Mesothelial cell of epicardium (in vitro differentiated cells): ENCODE measurements around the gene EVA1B. TPM values are rescaled to one million over a fixed set of nuclear protein-coding genes. Genes with fewer than 3 reads are reported as not detected.

Experiments used
- DNase-seq, 2 experiments: peaks; one replicate each; pipeline ENCODE4 v3.0.0; 2021; ENCODE audit warnings: low spot score in 2 of 2; ENCODE audit not compliant: unreplicated experiment in 2 of 2
- H3K27ac Mint-ChIP-seq: 2 replicates; pipeline ENCODE4 v1.8.0; 2021; ENCODE audit warnings: mixed read lengths
- H3K27me3 Mint-ChIP-seq: 2 replicates; pipeline ENCODE4 v1.8.0; 2021; ENCODE audit warnings: low read depth, mixed read lengths
- H3K36me3 Mint-ChIP-seq: 2 replicates; pipeline ENCODE4 v1.8.0; 2021; ENCODE audit warnings: mixed read lengths
- H3K4me1 Mint-ChIP-seq: 2 replicates; pipeline ENCODE4 v1.8.0; 2021; ENCODE audit warnings: mixed read lengths
- H3K4me3 Mint-ChIP-seq: 2 replicates; pipeline ENCODE4 v1.8.0; 2021; ENCODE audit warnings: mild to moderate bottlenecking, moderate library complexity, mixed read lengths
- H3K9me3 Mint-ChIP-seq: 2 replicates; pipeline ENCODE4 v1.8.0; 2021; ENCODE audit warnings: mixed read lengths
- total RNA-seq: library from RNA; stranded (reverse); gene quantifications from 3 replicates; pipeline ENCODE4 v1.2.1, GENCODE V29; 2021
- TF ChIP-seq, protein P1 (sequence below): fragments of 200-600 bp; sonication (generic); IDR thresholded peaks from one replicate; pipeline ENCODE4 v1.5.0; 2021; ENCODE audit warnings: antibody characterized with exemption; ENCODE audit not compliant: unreplicated experiment

Gene EVA1B
- total RNA-seq, 1 donor from 2014 or later = 80.4 TPM

DNA sequence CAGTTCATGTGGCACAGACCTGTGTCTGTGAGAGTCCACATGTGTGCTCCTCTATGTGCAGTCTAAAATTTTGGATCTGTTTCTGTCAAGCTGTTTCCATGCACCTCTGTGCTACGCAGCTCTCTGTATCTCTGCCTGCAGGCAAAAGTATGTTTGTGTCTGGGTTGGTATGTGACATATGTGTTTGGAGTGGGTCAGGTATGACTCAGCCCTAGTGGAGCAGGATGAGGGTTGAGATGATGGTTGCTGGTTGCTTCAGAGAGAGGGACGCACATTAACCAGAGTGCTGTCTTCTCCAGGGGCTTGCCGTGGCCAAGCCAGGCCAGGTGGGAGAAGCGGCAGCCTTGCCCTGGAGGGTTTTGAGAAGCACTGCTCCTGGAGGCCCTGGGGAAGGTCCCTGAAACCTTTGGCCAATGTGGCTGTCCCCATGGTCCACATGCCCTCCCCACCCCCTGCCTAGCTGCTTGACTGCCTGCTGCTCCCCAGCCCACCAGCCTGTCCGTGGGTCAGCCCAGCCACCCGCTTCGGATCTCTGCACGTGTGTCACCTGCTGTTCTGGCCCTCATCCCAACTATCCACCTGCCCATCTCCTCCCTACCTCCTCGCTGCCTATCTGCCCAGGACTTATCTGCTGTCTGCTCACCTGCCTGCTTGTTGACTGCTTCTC is 4.1 kb upstream of the EVA1B start:
- H3K27me3 Mint-ChIP-seq = peaks cover 11% of the 10 kb centered on the region

DNA sequence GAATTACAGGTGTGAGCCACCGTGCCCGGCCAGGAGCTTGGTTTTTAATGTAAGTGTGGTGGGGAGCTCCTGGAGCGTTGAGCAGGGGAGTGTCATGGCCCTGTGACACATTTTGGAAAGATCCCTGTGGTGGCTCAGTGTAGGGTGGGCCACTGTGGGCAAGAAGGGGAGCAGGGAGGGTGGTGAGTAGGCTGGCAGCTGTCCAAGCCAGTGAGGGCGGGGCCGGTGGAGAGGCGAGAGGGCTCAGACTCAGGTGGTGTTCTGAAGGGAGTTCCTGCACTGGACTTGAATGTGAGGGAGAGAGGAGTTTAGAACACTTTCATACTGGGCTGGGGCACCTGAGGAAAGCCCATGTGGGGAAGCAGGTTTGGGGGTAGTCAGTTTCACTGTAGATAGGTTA is 3.1 kb upstream of the EVA1B start:
- H3K4me3 Mint-ChIP-seq = no peak overlapping the region
- peak overlapping the region; percentile 66 for H3K27ac Mint-ChIP-seq
- H3K27me3 Mint-ChIP-seq = peaks cover 7% of the 10 kb centered on the region
- no peaks in the 10 kb centered on the region for H3K9me3 Mint-ChIP-seq
- H3K4me1 Mint-ChIP-seq = peaks cover 55% of the 10 kb centered on the region
- H3K36me3 Mint-ChIP-seq = no peaks in the 10 kb centered on the region
- TF ChIP-seq, protein P1, sequence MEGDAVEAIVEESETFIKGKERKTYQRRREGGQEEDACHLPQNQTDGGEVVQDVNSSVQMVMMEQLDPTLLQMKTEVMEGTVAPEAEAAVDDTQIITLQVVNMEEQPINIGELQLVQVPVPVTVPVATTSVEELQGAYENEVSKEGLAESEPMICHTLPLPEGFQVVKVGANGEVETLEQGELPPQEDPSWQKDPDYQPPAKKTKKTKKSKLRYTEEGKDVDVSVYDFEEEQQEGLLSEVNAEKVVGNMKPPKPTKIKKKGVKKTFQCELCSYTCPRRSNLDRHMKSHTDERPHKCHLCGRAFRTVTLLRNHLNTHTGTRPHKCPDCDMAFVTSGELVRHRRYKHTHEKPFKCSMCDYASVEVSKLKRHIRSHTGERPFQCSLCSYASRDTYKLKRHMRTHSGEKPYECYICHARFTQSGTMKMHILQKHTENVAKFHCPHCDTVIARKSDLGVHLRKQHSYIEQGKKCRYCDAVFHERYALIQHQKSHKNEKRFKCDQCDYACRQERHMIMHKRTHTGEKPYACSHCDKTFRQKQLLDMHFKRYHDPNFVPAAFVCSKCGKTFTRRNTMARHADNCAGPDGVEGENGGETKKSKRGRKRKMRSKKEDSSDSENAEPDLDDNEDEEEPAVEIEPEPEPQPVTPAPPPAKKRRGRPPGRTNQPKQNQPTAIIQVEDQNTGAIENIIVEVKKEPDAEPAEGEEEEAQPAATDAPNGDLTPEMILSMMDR = no peak
- no peak for DNase-seq

More for the DNA sequence above, 4.1 kb upstream of the EVA1B start:
- H3K36me3 Mint-ChIP-seq = no peaks in the 10 kb centered on the region
- no peak overlapping the region for H3K4me3 Mint-ChIP-seq
- DNase-seq = no peak
- TF ChIP-seq, protein P1 = no peak
- peak overlapping the region; percentile 70 for H3K27ac Mint-ChIP-seq
- H3K9me3 Mint-ChIP-seq = no peaks in the 10 kb centered on the region
- peaks cover 51% of the 10 kb centered on the region for H3K4me1 Mint-ChIP-seq

DNA sequence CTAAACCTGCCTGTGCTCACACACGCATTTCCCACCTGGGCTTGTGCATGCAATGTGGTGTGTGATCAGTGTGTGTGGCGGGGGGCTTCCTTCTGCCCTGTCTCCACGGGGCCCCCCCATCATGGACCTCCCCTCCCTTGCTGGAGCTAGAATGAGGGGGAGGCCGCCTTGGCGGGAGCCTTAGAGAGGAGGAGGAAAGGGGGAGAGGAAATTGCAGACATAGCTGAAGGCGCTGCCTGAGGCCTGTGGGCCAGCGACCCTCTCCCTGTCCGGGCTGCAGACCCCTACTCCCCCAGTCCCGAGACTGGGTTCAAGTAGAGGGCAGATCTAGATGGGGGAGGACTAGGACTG is 883 bp upstream of the EVA1B start:
- DNase-seq = no peak
- TF ChIP-seq, protein P1 = no peak
- peak overlapping the region; percentile 75 for H3K4me3 Mint-ChIP-seq
- peaks cover 8% of the 10 kb centered on the region for H3K27me3 Mint-ChIP-seq
- H3K36me3 Mint-ChIP-seq = no peaks in the 10 kb centered on the region
- H3K4me1 Mint-ChIP-seq = peaks cover 62% of the 10 kb centered on the region
- peak overlapping the region; percentile 92 for H3K27ac Mint-ChIP-seq
- no peaks in the 10 kb centered on the region for H3K9me3 Mint-ChIP-seq

DNA sequence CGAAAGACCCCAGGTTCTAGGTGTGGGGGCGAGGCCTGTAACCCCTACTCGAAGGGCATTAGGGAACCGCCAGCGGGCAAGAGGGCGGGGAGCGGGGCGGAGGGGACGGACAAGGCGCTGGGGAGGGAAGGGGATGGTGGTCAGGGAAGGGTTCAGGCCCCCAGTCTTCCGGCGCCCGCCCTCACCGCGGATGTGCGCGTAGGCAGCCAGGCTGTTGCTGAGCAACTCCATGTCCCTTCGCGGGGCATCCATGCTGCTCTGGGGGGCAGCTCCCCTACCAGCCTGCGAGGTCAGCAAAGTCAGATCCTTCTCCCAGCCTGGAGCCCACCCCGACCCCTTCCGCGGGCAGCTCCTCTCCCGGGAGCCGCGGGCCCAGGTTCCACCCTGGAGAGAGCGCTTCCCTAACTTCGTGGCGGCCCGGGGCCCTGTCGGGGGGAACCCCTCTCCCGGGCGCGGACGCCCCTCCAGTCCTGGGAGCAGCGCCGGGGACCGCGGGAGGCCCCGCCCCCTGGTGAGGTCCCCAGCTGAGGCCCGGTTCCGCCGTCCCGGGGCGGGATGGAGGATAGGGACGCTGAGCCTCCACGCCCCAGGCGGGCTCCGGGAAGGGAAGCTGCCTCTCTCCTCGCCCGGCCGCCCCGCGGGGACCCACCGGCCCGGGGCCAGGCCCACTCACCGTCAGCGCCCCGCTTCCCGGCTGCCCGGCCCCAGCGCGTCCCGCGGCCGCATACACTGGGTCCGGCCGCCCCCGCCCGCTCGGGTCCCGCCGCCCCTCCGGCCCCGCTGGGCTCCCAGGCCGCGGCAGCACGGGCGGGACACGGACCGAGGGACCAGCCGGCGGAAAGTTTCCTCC is 434 bp downstream of the EVA1B start:
- H3K4me3 Mint-ChIP-seq = peak overlapping the region; percentile 73
- H3K36me3 Mint-ChIP-seq = peaks cover 2% of the 10 kb centered on the region
- H3K4me1 Mint-ChIP-seq = peaks cover 52% of the 10 kb centered on the region
- peak overlapping the region; percentile 64 for H3K27ac Mint-ChIP-seq
- TF ChIP-seq, protein P1 = no peak
- DNase-seq = peak in 1 of 2 experiments; percentile 66
- peaks cover 8% of the 10 kb centered on the region for H3K27me3 Mint-ChIP-seq
- H3K9me3 Mint-ChIP-seq = no peaks in the 10 kb centered on the region

DNA sequence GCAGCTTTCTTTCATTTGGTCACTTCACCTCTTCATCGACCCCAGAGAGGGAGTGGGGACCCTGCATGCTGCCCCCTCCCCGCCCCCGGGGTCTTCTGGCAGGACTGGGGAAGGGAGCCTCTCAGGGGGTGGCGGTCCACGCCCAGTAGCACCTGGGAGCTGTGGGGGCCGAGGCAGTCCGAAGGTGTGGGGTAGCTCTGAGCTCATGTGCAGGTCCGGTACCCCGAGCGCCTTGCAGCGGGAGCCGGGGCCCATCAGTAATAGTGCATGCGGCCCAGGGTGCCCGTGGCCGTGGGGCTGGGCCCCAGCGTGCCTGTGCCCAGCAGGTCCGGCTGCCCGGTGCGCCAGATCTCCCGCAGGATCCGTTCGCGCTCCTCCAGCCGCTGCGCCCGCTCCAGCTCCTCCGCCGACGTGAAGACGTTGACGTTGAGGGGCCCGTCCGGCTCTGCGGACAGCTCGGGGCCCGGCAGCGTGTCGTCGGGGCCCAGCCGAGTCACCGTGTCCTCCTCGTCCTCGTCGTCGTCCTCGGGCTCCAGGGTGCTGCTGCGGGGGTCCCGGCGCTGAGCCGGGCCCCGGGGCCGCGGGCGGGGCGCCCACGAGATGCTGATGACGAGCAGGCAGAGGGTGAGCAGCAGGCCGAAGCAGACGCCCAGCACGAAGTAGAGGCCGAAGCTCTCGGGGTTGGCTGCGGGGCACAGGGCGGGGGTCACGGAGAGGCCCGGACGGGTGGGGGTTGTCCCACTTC is 1.2 kb downstream of the EVA1B start:
- Mint-ChIP-seq H3K4me1 (peaks cover 45% of the 10 kb centered on the region), H3K27ac (peak overlapping the region; percentile 93)

More for the DNA sequence above, 1.2 kb downstream of the EVA1B start:
- peak in 1 of 2 experiments; percentile 49 for DNase-seq
- Mint-ChIP-seq H3K36me3 (peaks cover 5% of the 10 kb centered on the region), H3K27me3 (peaks cover 8% of the 10 kb centered on the region), H3K4me3 (peak overlapping the region; percentile 79), H3K9me3 (no peaks in the 10 kb centered on the region)
- TF ChIP-seq, protein P1 = no peak
